A549 (cell line): Measurements from ENCODE around the gene GNA12. TPM values are rescaled to one million over a fixed set of nuclear protein-coding genes. Genes with fewer than 3 reads are reported as not detected.

Experiments
- ATAC-seq, 2 experiments: fragments of 200-7000 bp in 1 of 2; fragments of >200 bp in 1 of 2; cut with Nextera tagmentation in 1 of 2; cut with Tn5 transposase in 1 of 2; 3 replicates each; pipeline versions ENCODE4 v1.8.0 to v1.9.1; 2018 to 2020; ENCODE audit warnings: mild to moderate bottlenecking in 1 of 2, moderate library complexity in 1 of 2
- CTCF ChIA-PET: fragments of 300-600 bp; sonication (Branson Sonifier 250); formaldehyde crosslinking; extraction: SDS; loops from one replicate; lab custom pipeline; 2021; ENCODE audit warnings: antibody characterized with exemption, inconsistent platforms; lab: Yijun Ruan, JAX
- POLR2A ChIA-PET: fragments of 350-600 bp; formaldehyde crosslinking; extraction: SDS; loops from one replicate; lab custom pipeline; 2021; ENCODE audit warnings: antibody characterized with exemption, inconsistent platforms; lab: Yijun Ruan, JAX
- DNase-seq, 2 experiments: peaks; one replicate each; pipeline versions ENCODE4 v3.0.0 to v3.0.0-alpha.2; 2011 to 2016; ENCODE audit warnings: low read depth in 1 of 2, low spot score in 1 of 2
- FAIRE-seq: peaks from 2 replicates; lab custom pipeline; 2011; peaks lifted over from hg19 to GRCh38; lab: Jason Lieb, UNC
- H3K27ac ChIP-seq, 2 experiments: fragments of >200 bp; sonication (Bioruptor Twin); formaldehyde crosslinking; 3 replicates each; pipeline ENCODE4 v1.5.1; 2016 to 2017
- H3K4me1 ChIP-seq: fragments of >200 bp; sonication (Bioruptor Twin); formaldehyde crosslinking; 3 replicates; pipeline ENCODE4 v1.6.1; 2016
- H3K4me2 ChIP-seq: fragments of >200 bp; sonication (Bioruptor Twin); formaldehyde crosslinking; 3 replicates; pipeline ENCODE4 v1.6.1; 2016
- H3K4me3 ChIP-seq: fragments of >200 bp; sonication (Bioruptor Twin); formaldehyde crosslinking; 3 replicates; pipeline ENCODE4 v1.5.1; 2016
- H3K9me3 ChIP-seq: fragments of >200 bp; sonication (Bioruptor Twin); formaldehyde crosslinking; 3 replicates; pipeline ENCODE4 v1.6.1; 2016
- BHLHE40 ChIP-seq: IDR thresholded peaks from 2 replicates; pipeline ENCODE4 v1.6.1; 2012; ENCODE audit warnings: low read depth, low read length, inconsistent platforms
- CBX2 ChIP-seq: fragments of 200-600 bp; sonication (generic); IDR thresholded peaks from 2 replicates; pipeline ENCODE4 v1.6.1; 2016; ENCODE audit warnings: low read depth, mild to moderate bottlenecking, borderline replicate concordance
- CHD2 ChIP-seq: fragments of 150-350 bp; IDR thresholded peaks from 2 replicates; pipeline ENCODE4 v1.6.1; 2014; ENCODE audit warnings: low read length; ENCODE audit not compliant: partially characterized antibody
- EHF ChIP-seq: fragments of 250-450 bp; sonication (Bioruptor Pico); IDR thresholded peaks from 2 replicates; pipeline ENCODE4 v1.5.0; 2020; ENCODE audit warnings: mild to moderate bottlenecking
- EHMT2 ChIP-seq: fragments of 200-600 bp; sonication (generic); IDR thresholded peaks from 2 replicates; pipeline ENCODE4 v1.6.1; 2016; ENCODE audit warnings: antibody characterized with exemption, low read depth, mild to moderate bottlenecking, moderate library complexity
- FOSB ChIP-seq: fragments of 250-450 bp; sonication (Bioruptor Pico); IDR thresholded peaks from 2 replicates; pipeline ENCODE4 v1.5.0; 2020; ENCODE audit warnings: mild to moderate bottlenecking, moderate library complexity
- GATA3 ChIP-seq: IDR thresholded peaks from 2 replicates; pipeline ENCODE4 v1.6.1; 2012; ENCODE audit warnings: borderline replicate concordance
- HDAC2 ChIP-seq: fragments of 200-600 bp; sonication (generic); IDR thresholded peaks from 2 replicates; pipeline ENCODE4 v1.6.1; 2016
- HOXA7 ChIP-seq: fragments of 250-450 bp; sonication (Bioruptor Pico); IDR thresholded peaks from 2 replicates; pipeline ENCODE4 v1.5.0; 2020; ENCODE audit warnings: mild to moderate bottlenecking, moderate library complexity
- HOXB5 ChIP-seq: fragments of 250-450 bp; sonication (Bioruptor Pico); IDR thresholded peaks from 2 replicates; pipeline ENCODE4 v1.5.0; 2020; ENCODE audit warnings: mild to moderate bottlenecking, moderate library complexity
- NPAS2 ChIP-seq: fragments of 250-450 bp; sonication (Bioruptor Pico); IDR thresholded peaks from 2 replicates; pipeline ENCODE4 v1.8.0; 2022; ENCODE audit warnings: mild to moderate bottlenecking, moderate library complexity, borderline replicate concordance
- NR3C1 ChIP-seq: fragments of >200 bp; sonication (Bioruptor Twin); formaldehyde crosslinking; IDR thresholded peaks from 3 replicates; pipeline ENCODE4 v1.6.1; 2017
- POLR2AphosphoS2 ChIP-seq: conservative IDR thresholded peaks from 2 replicates; pipeline ENCODE4 v1.6.1; 2012; ENCODE audit warnings: low read length, improper control_type of control experiment, inconsistent platforms
- RAD21 ChIP-seq, 2 experiments: fragments of >200 bp in 1 of 2; sonication (Bioruptor Twin) in 1 of 2; formaldehyde crosslinking in 1 of 2; IDR thresholded peaks in 1 of 2; conservative IDR thresholded peaks in 1 of 2; 2 replicates in 1 of 2; 3 replicates in 1 of 2; pipeline ENCODE4 v1.6.1; 2012 to 2018; ENCODE audit warnings: inconsistent platforms in 1 of 2
- RARB ChIP-seq: fragments of 250-450 bp; sonication (Bioruptor Pico); IDR thresholded peaks from 2 replicates; pipeline ENCODE4 v1.8.0; 2021; ENCODE audit warnings: mild to moderate bottlenecking, moderate library complexity
- RCOR1 ChIP-seq: fragments of 150-350 bp; IDR thresholded peaks from 2 replicates; pipeline ENCODE4 v1.6.1; 2014; ENCODE audit warnings: antibody characterized with exemption, low read length, low read depth
- RFX5 ChIP-seq: fragments of 450-650 bp; IDR thresholded peaks from 2 replicates; pipeline ENCODE4 v1.7.1; 2014; ENCODE audit warnings: antibody characterized with exemption, mild to moderate bottlenecking, moderate library complexity
- SMC3 ChIP-seq: fragments of >200 bp; sonication (Bioruptor Twin); formaldehyde crosslinking; IDR thresholded peaks from 3 replicates; pipeline ENCODE4 v1.6.1; 2018; ENCODE audit warnings: inconsistent platforms
- TP53 ChIP-seq: fragments of 250-450 bp; sonication (Bioruptor Pico); IDR thresholded peaks from 2 replicates; pipeline ENCODE4 v1.5.0; 2021; ENCODE audit warnings: mild to moderate bottlenecking, moderate library complexity
- ZC3H11A ChIP-seq: fragments of 450-650 bp; IDR thresholded peaks from 2 replicates; pipeline ENCODE4 v1.6.1; 2014; ENCODE audit warnings: antibody characterized with exemption, mild to moderate bottlenecking
- ZFP36 ChIP-seq: fragments of 450-650 bp; IDR thresholded peaks from 2 replicates; pipeline ENCODE4 v1.6.1; 2014; ENCODE audit warnings: borderline replicate concordance; ENCODE audit not compliant: partially characterized antibody
- WGBS: methylation state at CpG from one replicate; pipeline ENCODE4 v1.1.6; 2017; ENCODE audit errors: missing lambda C conversion rate; 5-methylcytosine and 5-hydroxymethylcytosine counted together
- polyA plus RNA-seq, 4 experiments: library from polyadenylated mRNA; depleted of rRNA in 3 of 4; stranded (reverse); fragments of >200 nt; fragmentation: RNase III in 1 of 4; extraction: RNeasy Plus Mini Kit Qiagen cat#74134 plus additional on column Dnase treatment in 1 of 4; gene quantifications; 2 replicates in 3 of 4; 3 replicates in 1 of 4; pipeline ENCODE4 v1.2.3, GENCODE V29; 2011 to 2017
- TF ChIP-seq, protein P1 (sequence below): fragments of >200 bp; sonication (Bioruptor Twin); formaldehyde crosslinking; IDR thresholded peaks from 3 replicates; pipeline ENCODE4 v1.5.1; 2016
- TF ChIP-seq, protein P2 (sequence below): IDR thresholded peaks from 2 replicates; pipeline ENCODE4 v1.6.1; 2012
- TF ChIP-seq, protein P3 (sequence below): IDR thresholded peaks from 2 replicates; pipeline ENCODE4 v1.6.1; 2012
- TF ChIP-seq, protein P4 (sequence below): fragments of 150-350 bp; IDR thresholded peaks from 2 replicates; pipeline ENCODE4 v1.6.1; 2014; ENCODE audit warnings: low read depth, mild to moderate bottlenecking, low read length
- TF ChIP-seq, protein P5 (sequence below): fragments of >200 bp; sonication (Bioruptor Twin); formaldehyde crosslinking; IDR thresholded peaks from 3 replicates; pipeline ENCODE4 v1.6.1; 2016

GNA12 gene
- polyA plus RNA-seq, 2 of the 4 experiments (the other 2 are of a cell fraction) = 33.0 to 43.7 TPM

DNA sequence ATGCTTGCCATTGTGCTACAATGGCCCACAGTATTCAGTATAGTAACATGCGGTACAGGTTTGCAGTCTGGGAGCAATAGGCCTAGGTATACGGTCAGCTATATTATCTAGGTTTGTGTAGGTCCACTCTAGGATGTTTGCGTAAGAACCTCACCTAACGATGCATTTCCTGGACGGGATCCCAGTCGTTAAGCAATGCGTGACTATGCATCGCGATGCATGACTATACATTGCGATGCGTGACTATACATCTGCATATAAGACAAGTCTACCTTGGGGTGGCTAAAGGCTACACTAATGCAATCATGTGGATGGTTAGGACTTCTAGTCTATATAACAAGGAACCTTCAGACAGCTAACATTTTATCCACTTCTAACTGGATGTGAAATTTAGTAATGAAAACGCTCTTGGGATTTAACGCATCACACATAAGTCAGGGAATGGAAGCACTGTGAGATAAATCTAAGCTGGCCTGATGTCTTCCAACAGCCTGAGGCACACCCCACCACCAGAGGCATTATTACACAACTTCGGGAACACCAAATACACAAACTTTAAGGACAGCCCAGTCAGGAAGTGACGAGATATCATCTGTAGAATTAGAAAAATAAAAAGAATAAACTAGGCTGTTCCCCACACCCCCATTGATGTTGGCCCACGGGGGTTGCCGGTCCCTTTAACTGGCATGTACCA is 9.2 kb downstream of the GNA12 start:
- no peak overlapping the region for H3K27ac ChIP-seq
- ChIA-PET POLR2A (no interaction called here), CTCF (interaction anchor here (1.2 to 1.4 kb wide), 2 partner anchors 116 to 1797 kb away, joined by 3 to 4 read pairs; no protein-coding TSS in a partner anchor)
- TF ChIP-seq NR3C1 (no peak), GATA3 (no peak), CBX2 (no peak), RAD21 (conservative IDR thresholded peaks at IDR 0.05 in 1 of 2, IDR thresholded peaks at IDR 0.05 in 1 of 2) (no peak), TP53 (CRISPR knock-in tag) (no peak), EHF (CRISPR knock-in tag) (no peak), ZFP36 (no peak), NPAS2 (CRISPR knock-in tag) (no peak)
- TF ChIP-seq, protein P1, sequence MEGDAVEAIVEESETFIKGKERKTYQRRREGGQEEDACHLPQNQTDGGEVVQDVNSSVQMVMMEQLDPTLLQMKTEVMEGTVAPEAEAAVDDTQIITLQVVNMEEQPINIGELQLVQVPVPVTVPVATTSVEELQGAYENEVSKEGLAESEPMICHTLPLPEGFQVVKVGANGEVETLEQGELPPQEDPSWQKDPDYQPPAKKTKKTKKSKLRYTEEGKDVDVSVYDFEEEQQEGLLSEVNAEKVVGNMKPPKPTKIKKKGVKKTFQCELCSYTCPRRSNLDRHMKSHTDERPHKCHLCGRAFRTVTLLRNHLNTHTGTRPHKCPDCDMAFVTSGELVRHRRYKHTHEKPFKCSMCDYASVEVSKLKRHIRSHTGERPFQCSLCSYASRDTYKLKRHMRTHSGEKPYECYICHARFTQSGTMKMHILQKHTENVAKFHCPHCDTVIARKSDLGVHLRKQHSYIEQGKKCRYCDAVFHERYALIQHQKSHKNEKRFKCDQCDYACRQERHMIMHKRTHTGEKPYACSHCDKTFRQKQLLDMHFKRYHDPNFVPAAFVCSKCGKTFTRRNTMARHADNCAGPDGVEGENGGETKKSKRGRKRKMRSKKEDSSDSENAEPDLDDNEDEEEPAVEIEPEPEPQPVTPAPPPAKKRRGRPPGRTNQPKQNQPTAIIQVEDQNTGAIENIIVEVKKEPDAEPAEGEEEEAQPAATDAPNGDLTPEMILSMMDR = no peak
- TF ChIP-seq, protein P2, sequence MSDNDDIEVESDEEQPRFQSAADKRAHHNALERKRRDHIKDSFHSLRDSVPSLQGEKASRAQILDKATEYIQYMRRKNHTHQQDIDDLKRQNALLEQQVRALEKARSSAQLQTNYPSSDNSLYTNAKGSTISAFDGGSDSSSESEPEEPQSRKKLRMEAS = no peak
- TF ChIP-seq, protein P3, sequence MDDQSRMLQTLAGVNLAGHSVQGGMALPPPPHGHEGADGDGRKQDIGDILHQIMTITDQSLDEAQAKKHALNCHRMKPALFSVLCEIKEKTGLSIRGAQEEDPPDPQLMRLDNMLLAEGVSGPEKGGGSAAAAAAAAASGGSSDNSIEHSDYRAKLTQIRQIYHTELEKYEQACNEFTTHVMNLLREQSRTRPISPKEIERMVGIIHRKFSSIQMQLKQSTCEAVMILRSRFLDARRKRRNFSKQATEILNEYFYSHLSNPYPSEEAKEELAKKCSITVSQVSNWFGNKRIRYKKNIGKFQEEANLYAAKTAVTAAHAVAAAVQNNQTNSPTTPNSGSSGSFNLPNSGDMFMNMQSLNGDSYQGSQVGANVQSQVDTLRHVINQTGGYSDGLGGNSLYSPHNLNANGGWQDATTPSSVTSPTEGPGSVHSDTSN = no peak
- TF ChIP-seq, protein P4, sequence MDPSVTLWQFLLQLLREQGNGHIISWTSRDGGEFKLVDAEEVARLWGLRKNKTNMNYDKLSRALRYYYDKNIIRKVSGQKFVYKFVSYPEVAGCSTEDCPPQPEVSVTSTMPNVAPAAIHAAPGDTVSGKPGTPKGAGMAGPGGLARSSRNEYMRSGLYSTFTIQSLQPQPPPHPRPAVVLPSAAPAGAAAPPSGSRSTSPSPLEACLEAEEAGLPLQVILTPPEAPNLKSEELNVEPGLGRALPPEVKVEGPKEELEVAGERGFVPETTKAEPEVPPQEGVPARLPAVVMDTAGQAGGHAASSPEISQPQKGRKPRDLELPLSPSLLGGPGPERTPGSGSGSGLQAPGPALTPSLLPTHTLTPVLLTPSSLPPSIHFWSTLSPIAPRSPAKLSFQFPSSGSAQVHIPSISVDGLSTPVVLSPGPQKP = no peak
- FAIRE-seq = no peak
- DNase-seq = no peak
- H3K4me1 ChIP-seq = 0 out of 3 replicates have a peak, but pooled peaks cover 3% of the 10 kb centered on the region
- WGBS = 92% methylated on average over 17 of the region's 17 CpGs
- H3K4me2 ChIP-seq = no peak overlapping the region
- H3K9me3 ChIP-seq = no peaks in the 10 kb centered on the region
- no peak overlapping the region for H3K4me3 ChIP-seq
- ATAC-seq = no peak

DNA sequence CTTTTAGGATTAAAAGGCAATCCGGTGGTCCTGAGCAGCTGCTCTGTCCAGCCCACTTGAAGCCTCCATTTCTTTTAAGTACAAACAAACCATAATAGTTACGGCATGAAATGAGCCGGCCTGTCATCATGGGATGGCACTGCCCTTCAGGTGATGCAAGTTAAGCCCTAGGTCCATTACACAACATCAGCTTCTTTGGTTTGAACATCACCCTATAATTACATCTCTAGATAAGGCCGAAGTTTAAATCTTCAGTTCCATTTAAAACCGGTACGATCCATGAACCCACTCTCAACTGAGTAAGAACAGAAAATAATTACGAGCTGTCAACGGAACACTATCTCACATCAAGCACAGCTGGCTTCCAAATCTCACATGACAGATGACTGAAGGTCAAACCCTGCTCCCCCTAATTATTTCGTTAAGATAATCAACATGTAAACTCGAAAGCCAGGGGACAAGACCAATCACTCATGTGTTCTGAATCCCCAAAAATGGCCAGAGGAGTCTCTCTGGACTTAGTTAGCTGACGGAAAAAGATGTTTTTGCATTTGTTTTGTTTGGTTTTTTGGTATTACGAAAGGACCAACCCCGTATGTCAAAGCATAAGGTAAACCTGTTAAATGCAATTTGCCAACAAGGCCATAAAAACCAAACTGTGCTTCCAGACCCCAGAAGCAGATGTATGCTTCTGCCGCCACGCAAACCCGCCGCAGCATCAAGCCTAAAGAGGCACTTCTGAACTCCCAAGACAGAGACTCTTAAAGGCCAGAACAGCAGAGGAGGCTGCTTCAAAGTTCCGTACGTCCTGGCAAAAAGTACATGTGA is 10.8 kb downstream of the GNA12 start:
- 88% methylated on average over 19 of the region's 19 CpGs for WGBS
- no peak for FAIRE-seq
- CTCF ChIA-PET = interaction anchor here (1.2 to 2.2 kb wide), 3 partner anchors 18 to 1798 kb away, joined by 4 to 11 read pairs (median 5); no protein-coding TSS in a partner anchor
- TF ChIP-seq SMC3 (no peak), HOXA7 (no peak), BHLHE40 (no peak), ZC3H11A (no peak), EHMT2 (no peak), RFX5 (no peak), FOSB (no peak), CHD2 (no peak), HDAC2 (no peak), RCOR1 (no peak), POLR2AphosphoS2 (no peak), RARB (no peak), HOXB5 (CRISPR knock-in tag) (no peak)
- TF ChIP-seq, protein P4 = no peak
- TF ChIP-seq, protein P5, sequence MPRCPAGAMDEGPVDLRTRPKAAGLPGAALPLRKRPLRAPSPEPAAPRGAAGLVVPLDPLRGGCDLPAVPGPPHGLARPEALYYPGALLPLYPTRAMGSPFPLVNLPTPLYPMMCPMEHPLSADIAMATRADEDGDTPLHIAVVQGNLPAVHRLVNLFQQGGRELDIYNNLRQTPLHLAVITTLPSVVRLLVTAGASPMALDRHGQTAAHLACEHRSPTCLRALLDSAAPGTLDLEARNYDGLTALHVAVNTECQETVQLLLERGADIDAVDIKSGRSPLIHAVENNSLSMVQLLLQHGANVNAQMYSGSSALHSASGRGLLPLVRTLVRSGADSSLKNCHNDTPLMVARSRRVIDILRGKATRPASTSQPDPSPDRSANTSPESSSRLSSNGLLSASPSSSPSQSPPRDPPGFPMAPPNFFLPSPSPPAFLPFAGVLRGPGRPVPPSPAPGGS = no peak
- TF ChIP-seq, protein P1 = no peak

More for the DNA sequence above, 10.8 kb downstream of the GNA12 start:
- ATAC-seq = no peak
- POLR2A ChIA-PET = no interaction called here
- Histone ChIP-seq H3K4me3 (no peak overlapping the region), H3K4me2 (no peak overlapping the region), H3K27ac (no peak overlapping the region), H3K9me3 (no peaks in the 10 kb centered on the region), H3K4me1 (0 out of 3 replicates have a peak, but pooled peaks cover 2% of the 10 kb centered on the region)
- DNase-seq = no peak
